Measurements from ENCODE around the gene ADNP. TPM values are rescaled to one million over a fixed set of nuclear protein-coding genes. Genes with fewer than 3 reads are reported as not detected.
A peak's percentile ranks its signal among the peaks of the same experiment; 100 is the strongest.

ADNP gene
- total and polyA plus RNA-seq, 10 of the 15 experiments (the other 5 are each of a cell fraction or from before 2014, with no cell fraction given), result 23.0 to 74.4 (median 34.9) TPM

DNA sequence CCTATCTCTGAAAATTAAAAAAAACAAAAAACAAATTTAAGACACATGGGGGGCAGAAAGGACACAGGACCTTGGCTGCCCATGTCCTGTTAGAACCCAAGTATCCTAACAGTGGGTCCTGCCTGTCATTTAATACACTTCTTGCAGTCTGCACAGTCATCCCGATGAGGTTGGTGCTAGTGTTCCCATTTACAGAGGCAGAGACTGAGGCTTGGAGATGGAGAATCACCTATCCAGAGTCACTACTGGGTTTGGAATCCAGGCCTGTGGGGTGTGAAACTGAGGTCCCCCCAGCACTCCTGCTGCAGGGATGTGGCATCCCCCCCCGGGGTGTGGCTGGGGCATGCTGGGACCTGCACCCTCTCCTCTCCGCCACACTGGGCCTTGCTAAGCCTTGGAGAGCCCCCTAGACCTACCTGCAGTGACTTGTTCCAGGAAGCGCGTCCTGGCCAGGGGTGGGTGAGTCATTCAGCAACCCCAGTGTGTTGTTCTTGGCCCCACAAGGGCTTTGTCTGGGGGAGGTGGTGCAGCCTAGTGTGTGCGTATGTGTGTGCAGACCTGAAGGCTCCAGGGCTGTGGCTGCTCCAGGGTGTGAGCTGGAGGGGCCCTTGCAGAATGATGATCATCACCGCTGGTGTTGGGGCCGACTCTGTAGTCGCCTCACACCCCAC is 86.7 kb downstream of the ADNP start (continued):
- TF ChIP-seq E4F1 (IDR thresholded peaks at IDR 0.05; ENCODE audit: borderline replicate concordance, partially characterized antibody) (no peak), BACH1 (IDR thresholded peaks at IDR 0.05; ENCODE audit: borderline replicate concordance) (peak; percentile 46; the same call in 1 of the 2 replicates), USF2 (IDR thresholded peaks at IDR 0.05; ENCODE audit: borderline replicate concordance, low read depth, low read length) (no peak), EED (IDR thresholded peaks at IDR 0.05; ENCODE audit: low read depth) (peak; percentile 92), CEBPB (IDR thresholded peaks at IDR 0.05; ENCODE audit: borderline replicate concordance in 1 of 2, low read depth in 2 of 2, low read length in 2 of 2) (no peak), MLLT1 (IDR thresholded peaks at IDR 0.05) (no peak), HSF1 (IDR thresholded peaks at IDR 0.05; ENCODE audit: low read depth, low read length) (no peak), ZSCAN29 (IDR thresholded peaks at IDR 0.05) (no peak), STAT1 (conservative IDR thresholded peaks at IDR 0.05) (no peak), ZBTB33 (IDR thresholded peaks at IDR 0.05) (no peak), FOS (IDR thresholded peaks at IDR 0.05; ENCODE audit: borderline replicate concordance, extremely low read depth, insufficient read length) (no peak), POLR2AphosphoS2 (IDR thresholded peaks at IDR 0.05; ENCODE audit: low read depth, low read length) (no peak), SIN3A (IDR thresholded peaks at IDR 0.05; ENCODE audit: low read depth, low read length) (no peak)
- TF ChIP-seq, protein P1, sequence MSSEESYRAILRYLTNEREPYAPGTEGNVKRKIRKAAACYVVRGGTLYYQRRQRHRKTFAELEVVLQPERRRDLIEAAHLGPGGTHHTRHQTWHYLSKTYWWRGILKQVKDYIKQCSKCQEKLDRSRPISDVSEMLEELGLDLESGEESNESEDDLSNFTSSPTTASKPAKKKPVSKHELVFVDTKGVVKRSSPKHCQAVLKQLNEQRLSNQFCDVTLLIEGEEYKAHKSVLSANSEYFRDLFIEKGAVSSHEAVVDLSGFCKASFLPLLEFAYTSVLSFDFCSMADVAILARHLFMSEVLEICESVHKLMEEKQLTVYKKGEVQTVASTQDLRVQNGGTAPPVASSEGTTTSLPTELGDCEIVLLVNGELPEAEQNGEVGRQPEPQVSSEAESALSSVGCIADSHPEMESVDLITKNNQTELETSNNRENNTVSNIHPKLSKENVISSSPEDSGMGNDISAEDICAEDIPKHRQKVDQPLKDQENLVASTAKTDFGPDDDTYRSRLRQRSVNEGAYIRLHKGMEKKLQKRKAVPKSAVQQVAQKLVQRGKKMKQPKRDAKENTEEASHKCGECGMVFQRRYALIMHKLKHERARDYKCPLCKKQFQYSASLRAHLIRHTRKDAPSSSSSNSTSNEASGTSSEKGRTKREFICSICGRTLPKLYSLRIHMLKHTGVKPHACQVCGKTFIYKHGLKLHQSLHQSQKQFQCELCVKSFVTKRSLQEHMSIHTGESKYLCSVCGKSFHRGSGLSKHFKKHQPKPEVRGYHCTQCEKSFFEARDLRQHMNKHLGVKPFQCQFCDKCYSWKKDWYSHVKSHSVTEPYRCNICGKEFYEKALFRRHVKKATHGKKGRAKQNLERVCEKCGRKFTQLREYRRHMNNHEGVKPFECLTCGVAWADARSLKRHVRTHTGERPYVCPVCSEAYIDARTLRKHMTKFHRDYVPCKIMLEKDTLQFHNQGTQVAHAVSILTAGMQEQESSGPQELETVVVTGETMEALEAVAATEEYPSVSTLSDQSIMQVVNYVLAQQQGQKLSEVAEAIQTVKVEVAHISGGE (CRISPR knock-in tag; IDR thresholded peaks at IDR 0.05), result no peak

Data from GM12878 (cell line).